Neutrophil (primary cell): ENCODE results near the gene HHIPL2.

Source experiments
- H3K27ac ChIP-seq: fragments of 200-600 bp; sonication (generic); 2 replicates; pipeline ENCODE4 v1.5.1; 2016; ENCODE audit warnings: mild to moderate bottlenecking, moderate library complexity
- H3K27me3 ChIP-seq: fragments of 200-600 bp; sonication (generic); 2 replicates; pipeline ENCODE4 v1.6.0; 2016; ENCODE audit warnings: mild to moderate bottlenecking
- H3K36me3 ChIP-seq: fragments of 200-600 bp; sonication (generic); 2 replicates; pipeline ENCODE4 v1.5.1; 2017
- H3K4me1 ChIP-seq, 2 experiments: fragments of 200-600 bp in 1 of 2; sonication (generic) in 1 of 2; 1 replicate in 1 of 2; 2 replicates in 1 of 2; pipeline versions ENCODE4 v1.5.1 to v1.6.1; 2013 to 2016; ENCODE audit warnings: low read depth in 1 of 2, low read length in 1 of 2, mild to moderate bottlenecking in 1 of 2, moderate library complexity in 1 of 2; ENCODE audit not compliant: control insufficient read depth in 1 of 2, insufficient read depth in 1 of 2
- H3K4me3 ChIP-seq, 2 experiments: fragments of 200-600 bp in 1 of 2; sonication (generic) in 1 of 2; 1 replicate in 1 of 2; 2 replicates in 1 of 2; pipeline ENCODE4 v1.5.1; 2013 to 2016; ENCODE audit warnings: low read depth in 1 of 2, low read length in 1 of 2, mild to moderate bottlenecking in 1 of 2, moderate library complexity in 1 of 2
- H3K9me3 ChIP-seq: fragments of 200-600 bp; sonication (generic); 2 replicates; pipeline ENCODE4 v1.5.1; 2016
- CTCF ChIP-seq: fragments of 200-600 bp; sonication (generic); IDR thresholded peaks from 2 replicates; pipeline ENCODE4 v1.5.1; 2016; ENCODE audit warnings: antibody characterized with exemption

The HHIPL2 gene

GRCh38 chr1:222570837-222571236, 22.9 kb upstream of the HHIPL2 start:
- no peak for TF ChIP-seq CTCF
- no peak overlapping the region for H3K27ac ChIP-seq
- no peak overlapping the region for H3K4me3 ChIP-seq
- H3K36me3 ChIP-seq: peaks cover 21% of the 10 kb centered on the region
- no peaks in the 10 kb centered on the region for H3K4me1 ChIP-seq
- no peaks in the 10 kb centered on the region for H3K27me3 ChIP-seq
- no peaks in the 10 kb centered on the region for H3K9me3 ChIP-seq

GRCh38 chr1:222561656-222562055, 13.8 kb upstream of the HHIPL2 start:
- TF ChIP-seq CTCF: no peak
- Histone ChIP-seq H3K4me3 (no peak overlapping the region), H3K36me3 (peaks cover 32% of the 10 kb centered on the region), H3K27ac (no peak overlapping the region), H3K27me3 (no peaks in the 10 kb centered on the region), H3K9me3 (no peaks in the 10 kb centered on the region), H3K4me1 (no peaks in the 10 kb centered on the region)

DNA sequence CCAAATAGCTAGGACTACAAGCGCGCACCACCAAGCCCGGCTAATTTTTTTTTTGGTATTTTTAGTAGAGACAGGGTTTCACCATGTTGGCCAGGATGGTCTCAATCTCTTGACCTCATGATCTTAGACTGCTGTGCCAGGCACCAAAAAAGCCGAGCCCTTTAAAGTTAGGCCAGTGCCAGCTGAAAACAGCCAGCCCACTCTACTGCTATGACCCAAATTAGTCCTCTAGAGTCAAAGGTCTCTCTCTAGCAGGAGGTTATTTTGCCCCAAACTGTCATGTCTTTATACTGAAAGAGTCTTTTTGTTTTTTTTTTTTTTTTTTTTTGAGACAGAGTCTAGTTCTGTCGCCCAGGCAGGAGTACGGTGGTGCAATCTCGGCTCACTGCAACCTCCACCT, 9.7 kb upstream of the HHIPL2 start:
- Histone ChIP-seq H3K4me1 (no peaks in the 10 kb centered on the region), H3K36me3 (peaks cover 39% of the 10 kb centered on the region), H3K27me3 (no peaks in the 10 kb centered on the region), H3K27ac (no peak overlapping the region), H3K9me3 (no peaks in the 10 kb centered on the region), H3K4me3 (no peak overlapping the region)
- no peak for TF ChIP-seq CTCF

GRCh38 chr1:222557148-222557547, 9.2 kb upstream of the HHIPL2 start:
- Histone ChIP-seq H3K4me1 (no peaks in the 10 kb centered on the region), H3K36me3 (peaks cover 39% of the 10 kb centered on the region), H3K9me3 (no peaks in the 10 kb centered on the region), H3K4me3 (no peak overlapping the region), H3K27ac (no peak overlapping the region), H3K27me3 (no peaks in the 10 kb centered on the region)
- TF ChIP-seq CTCF: no peak

- Histone ChIP-seq H3K27ac (no peak overlapping the region), H3K36me3 (peaks cover 37% of the 10 kb centered on the region), H3K9me3 (no peaks in the 10 kb centered on the region), H3K4me1 (no peaks in the 10 kb centered on the region), H3K27me3 (no peaks in the 10 kb centered on the region), H3K4me3 (no peak overlapping the region)
- no peak for TF ChIP-seq CTCF
Measured at GRCh38 chr1:222555992-222556615, 8.2 kb upstream of the HHIPL2 start.

DNA sequence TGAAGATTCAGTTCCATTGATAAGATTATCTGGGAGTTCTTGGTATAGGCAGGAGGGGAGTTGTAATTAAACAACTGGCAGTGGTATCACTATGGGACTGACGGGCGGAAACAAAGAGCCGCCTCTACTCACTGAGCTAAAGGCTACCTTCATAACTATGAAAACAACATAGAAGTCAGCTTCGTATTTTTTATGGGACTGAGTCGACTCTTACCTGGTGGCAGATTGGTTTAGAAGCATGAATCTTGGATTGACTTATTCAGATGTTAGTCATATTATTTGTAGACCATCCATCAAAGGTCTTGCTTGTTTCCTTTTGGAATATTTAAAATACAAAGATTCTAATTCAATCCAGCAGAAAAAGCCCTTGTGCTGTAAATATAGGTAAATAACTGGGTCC, 6.3 kb upstream of the HHIPL2 start:
- H3K4me3 ChIP-seq: no peak overlapping the region
- H3K9me3 ChIP-seq: no peaks in the 10 kb centered on the region
- no peak overlapping the region for H3K27ac ChIP-seq
- peaks cover 25% of the 10 kb centered on the region for H3K36me3 ChIP-seq
- TF ChIP-seq CTCF: no peak
- H3K27me3 ChIP-seq: no peaks in the 10 kb centered on the region
- no peaks in the 10 kb centered on the region for H3K4me1 ChIP-seq
